Activated naive CD4-positive, alpha-beta T cell treated with anti-CD3 and anti-CD28 coated beads for 36 hours (primary cell): ENCODE measurements around the gene LIN37. TPM values are rescaled to one million over a fixed set of nuclear protein-coding genes. Genes with fewer than 3 reads are reported as not detected.
"Not testable (repeated sequence)": the region's sequence is repeated elsewhere in the genome, so short reads cannot be mapped to it uniquely, and the experiment has no call there.

Source experiments
- CTCF ChIA-PET: fragments of 350-600 bp; sonication (Branson Sonifier 250); formaldehyde crosslinking; loops from one replicate; lab custom pipeline; 2021; ENCODE audit warnings: antibody characterized with exemption; lab: Charles Lee
- DNase-seq: peaks from one replicate; pipeline ENCODE4 v3.0.0-alpha.2; 2020
- H3K27ac Mint-ChIP-seq: one replicate; pipeline ENCODE4 v1.8.0; 2021; ENCODE audit warnings: mild to moderate bottlenecking, mixed read lengths
- H3K27me3 Mint-ChIP-seq: one replicate; pipeline ENCODE4 v1.8.0; 2021; ENCODE audit warnings: low read depth, mixed read lengths
- H3K36me3 Mint-ChIP-seq: one replicate; pipeline ENCODE4 v1.8.0; 2021; ENCODE audit warnings: low read depth, mixed read lengths
- H3K4me1 Mint-ChIP-seq: one replicate; pipeline ENCODE4 v1.8.0; 2021; ENCODE audit warnings: low read depth, mixed read lengths
- H3K4me3 Mint-ChIP-seq: one replicate; pipeline ENCODE4 v1.8.0; 2021; ENCODE audit warnings: mild to moderate bottlenecking, moderate library complexity, mixed read lengths
- H3K9me3 Mint-ChIP-seq: one replicate; pipeline ENCODE4 v1.8.0; 2021; ENCODE audit warnings: mixed read lengths
- intact Hi-C: fragments of 100-400 bp; cut with micrococcal nuclease; formaldehyde crosslinking; loops from one replicate; pipeline ENCODE4 v1.15.1; 2023
- total RNA-seq, 2 experiments: library from RNA; stranded (reverse); gene quantifications; one replicate each; pipeline ENCODE4 v1.2.3, GENCODE V29; 2021

LIN37 gene
- total RNA-seq, 2 experiments from 2014 or later, result 5.7 to 9.7 TPM

- DNase-seq, result no peak
- Mint-ChIP-seq H3K9me3 (no peaks in the 10 kb centered on the region), H3K27me3 (no peaks in the 10 kb centered on the region), H3K27ac (no peak overlapping the region), H3K4me1 (peaks cover 18% of the 10 kb centered on the region), H3K4me3 (no peak overlapping the region), H3K36me3 (peaks cover 53% of the 10 kb centered on the region)
- intact Hi-C loops, result no loop called here
- CTCF ChIA-PET, result interaction anchor here (1.0 kb wide), 1 partner anchor 25 kb away, joined by 4 read pairs; no protein-coding TSS in a partner anchor
Observed at GRCh38 chr19:35721374-35721773, 27.0 kb upstream of the LIN37 start.

GRCh38 chr19:35722461-35722860, 25.9 kb upstream of the LIN37 start:
- intact Hi-C loops, result no loop called here
- no peak for DNase-seq
- no peaks in the 10 kb centered on the region for H3K9me3 Mint-ChIP-seq
- CTCF ChIA-PET, result interaction anchor here (1.7 kb wide), 1 partner anchor 28 kb away, joined by 7 read pairs; no protein-coding TSS in a partner anchor
- H3K4me1 Mint-ChIP-seq, result peaks cover 18% of the 10 kb centered on the region
- no peak overlapping the region for H3K4me3 Mint-ChIP-seq
- peaks cover 50% of the 10 kb centered on the region for H3K36me3 Mint-ChIP-seq
- H3K27me3 Mint-ChIP-seq, result no peaks in the 10 kb centered on the region
- H3K27ac Mint-ChIP-seq, result no peak overlapping the region

GRCh38 chr19:35722897-35723296, 25.5 kb upstream of the LIN37 start:
- Mint-ChIP-seq H3K9me3 (no peaks in the 10 kb centered on the region), H3K4me1 (peaks cover 18% of the 10 kb centered on the region), H3K27ac (no peak overlapping the region), H3K27me3 (no peaks in the 10 kb centered on the region), H3K36me3 (peaks cover 51% of the 10 kb centered on the region), H3K4me3 (no peak overlapping the region)
- DNase-seq, result no peak
- intact Hi-C loops, result no loop called here
- CTCF ChIA-PET, result interaction anchor here (1.7 kb wide), 1 partner anchor 28 kb away, joined by 7 read pairs; no protein-coding TSS in a partner anchor

GRCh38 chr19:35723671-35724070, 24.7 kb upstream of the LIN37 start:
- CTCF ChIA-PET, result interaction anchor here (1.7 kb wide), 1 partner anchor 29 kb away, joined by 7 read pairs; no protein-coding TSS in a partner anchor
- intact Hi-C loops, result no loop called here
- DNase-seq, result no peak
- H3K27me3 Mint-ChIP-seq, result no peaks in the 10 kb centered on the region
- H3K9me3 Mint-ChIP-seq, result no peaks in the 10 kb centered on the region
- H3K27ac Mint-ChIP-seq, result no peak overlapping the region
- H3K36me3 Mint-ChIP-seq, result peaks cover 58% of the 10 kb centered on the region
- no peak overlapping the region for H3K4me3 Mint-ChIP-seq
- peaks cover 18% of the 10 kb centered on the region for H3K4me1 Mint-ChIP-seq

- H3K27me3 Mint-ChIP-seq, CTCF ChIA-PET, H3K27ac Mint-ChIP-seq, H3K9me3 Mint-ChIP-seq, H3K4me3 Mint-ChIP-seq, DNase-seq, intact Hi-C loops: not testable (repeated sequence)
- Mint-ChIP-seq H3K36me3 (peaks cover 57% of the 10 kb centered on the region), H3K4me1 (peaks cover 15% of the 10 kb centered on the region)
Observed at GRCh38 chr19:35724132-35724531, 24.2 kb upstream of the LIN37 start.

GRCh38 chr19:35724560-35724959, 23.8 kb upstream of the LIN37 start:
- intact Hi-C loops, result no loop called here
- H3K27ac Mint-ChIP-seq, result no peak overlapping the region
- CTCF ChIA-PET, result no interaction called here
- no peaks in the 10 kb centered on the region for H3K9me3 Mint-ChIP-seq
- H3K4me1 Mint-ChIP-seq, result peaks cover 10% of the 10 kb centered on the region
- H3K4me3 Mint-ChIP-seq, result no peak overlapping the region
- DNase-seq, result no peak
- no peaks in the 10 kb centered on the region for H3K27me3 Mint-ChIP-seq
- peaks cover 57% of the 10 kb centered on the region for H3K36me3 Mint-ChIP-seq

GRCh38 chr19:35725216-35725861, 23.0 kb upstream of the LIN37 start:
- Mint-ChIP-seq H3K36me3 (peaks cover 62% of the 10 kb centered on the region), H3K4me3 (no peak overlapping the region), H3K27ac (no peak overlapping the region), H3K9me3 (no peaks in the 10 kb centered on the region), H3K4me1 (peaks cover 6% of the 10 kb centered on the region), H3K27me3 (no peaks in the 10 kb centered on the region)
- CTCF ChIA-PET, result no interaction called here
- DNase-seq, result no peak
- intact Hi-C loops, result no loop called here

GRCh38 chr19:35727053-35727955, 21.1 kb upstream of the LIN37 start:
- Mint-ChIP-seq H3K4me3 (no peak overlapping the region), H3K4me1 (no peaks in the 10 kb centered on the region), H3K27me3 (no peaks in the 10 kb centered on the region), H3K9me3 (no peaks in the 10 kb centered on the region), H3K36me3 (peaks cover 57% of the 10 kb centered on the region), H3K27ac (no peak overlapping the region)
- CTCF ChIA-PET, result interaction anchor here (0.7 kb wide), 1 partner anchor 566 kb away, joined by 3 read pairs; no protein-coding TSS in a partner anchor
- DNase-seq, result no peak
- intact Hi-C loops, result no loop called here

- CTCF ChIA-PET, result no interaction called here
- DNase-seq, result no peak
- Mint-ChIP-seq H3K4me1 (no peaks in the 10 kb centered on the region), H3K27ac (no peak overlapping the region), H3K36me3 (peaks cover 56% of the 10 kb centered on the region), H3K9me3 (no peaks in the 10 kb centered on the region), H3K27me3 (no peaks in the 10 kb centered on the region), H3K4me3 (no peak overlapping the region)
- intact Hi-C loops, result no loop called here
Observed at GRCh38 chr19:35727956-35728706, 20.2 kb upstream of the LIN37 start.

GRCh38 chr19:35729021-35729420, 19.4 kb upstream of the LIN37 start:
- CTCF ChIA-PET, result interaction anchor here (1.5 kb wide), 1 partner anchor 11 kb away, joined by 3 read pairs; no protein-coding TSS in a partner anchor
- H3K36me3 Mint-ChIP-seq, result peaks cover 54% of the 10 kb centered on the region
- no peak overlapping the region for H3K27ac Mint-ChIP-seq
- H3K4me3 Mint-ChIP-seq, result no peak overlapping the region
- H3K4me1 Mint-ChIP-seq, result no peaks in the 10 kb centered on the region
- intact Hi-C loops, result no loop called here
- no peak for DNase-seq
- H3K27me3 Mint-ChIP-seq, result no peaks in the 10 kb centered on the region
- H3K9me3 Mint-ChIP-seq, result no peaks in the 10 kb centered on the region

GRCh38 chr19:35729763-35730162, 18.6 kb upstream of the LIN37 start:
- Mint-ChIP-seq H3K9me3 (no peaks in the 10 kb centered on the region), H3K4me1 (peaks cover under 1% of the 10 kb centered on the region), H3K36me3 (peaks cover 56% of the 10 kb centered on the region), H3K4me3 (no peak overlapping the region), H3K27ac (no peak overlapping the region), H3K27me3 (no peaks in the 10 kb centered on the region)
- intact Hi-C loops, result no loop called here
- CTCF ChIA-PET, result interaction anchor here (1.5 kb wide), 1 partner anchor 11 kb away, joined by 3 read pairs; no protein-coding TSS in a partner anchor
- DNase-seq, result no peak

- no peaks in the 10 kb centered on the region for H3K9me3 Mint-ChIP-seq
- intact Hi-C loops, result no loop called here
Observed at GRCh38 chr19:35730326-35730725, 18.1 kb upstream of the LIN37 start.

More at GRCh38 chr19:35730326-35730725, 18.1 kb upstream of the LIN37 start:
- CTCF ChIA-PET, result interaction anchor here (1.5 kb wide), 1 partner anchor 10 kb away, joined by 3 read pairs; no protein-coding TSS in a partner anchor
- H3K4me1 Mint-ChIP-seq, result peaks cover 2% of the 10 kb centered on the region
- no peak for DNase-seq
- H3K36me3 Mint-ChIP-seq, result peaks cover 54% of the 10 kb centered on the region
- no peak overlapping the region for H3K4me3 Mint-ChIP-seq
- no peak overlapping the region for H3K27ac Mint-ChIP-seq
- no peaks in the 10 kb centered on the region for H3K27me3 Mint-ChIP-seq
